Keratinocyte (primary cell): ENCODE data around the gene MAP7. TPM values are rescaled to one million over a fixed set of nuclear protein-coding genes. Genes with fewer than 3 reads are reported as not detected.

Source experiments
- DNase-seq: peaks from one replicate; pipeline ENCODE4 v3.0.0-alpha.2; 2011; ENCODE audit warnings: low read depth, missing footprints, low spot score
- FAIRE-seq: peaks from 2 replicates; lab custom pipeline; 2011; peaks lifted over from hg19 to GRCh38; lab: Jason Lieb, UNC
- H2AFZ ChIP-seq: 2 replicates; pipeline ENCODE4 v1.6.0; 2012; ENCODE audit warnings: low read length, control low read depth, inconsistent platforms; ENCODE audit not compliant: control insufficient read depth
- H3K27ac ChIP-seq: 2 replicates; pipeline ENCODE4 v1.5.1; 2011; ENCODE audit warnings: low read length; ENCODE audit not compliant: control insufficient read depth, insufficient read depth
- H3K27me3 ChIP-seq: 3 replicates; pipeline ENCODE4 v1.6.0; 2011; ENCODE audit warnings: low read length; ENCODE audit not compliant: control insufficient read depth, insufficient read depth; ENCODE audit errors: extremely low read depth
- H3K36me3 ChIP-seq, 2 experiments: 2 replicates in 1 of 2; 3 replicates in 1 of 2; pipeline ENCODE4 v1.5.1; 2011; ENCODE audit warnings: low read length in 2 of 2, mild to moderate bottlenecking in 1 of 2; ENCODE audit not compliant: control insufficient read depth in 2 of 2, insufficient read depth in 2 of 2; ENCODE audit errors: extremely low read depth in 1 of 2
- H3K4me1 ChIP-seq: 3 replicates; pipeline ENCODE4 v1.5.1; 2011; ENCODE audit warnings: low read length; ENCODE audit not compliant: control insufficient read depth, insufficient read depth; ENCODE audit errors: extremely low read depth
- H3K4me2 ChIP-seq: 3 replicates; pipeline ENCODE4 v1.6.0; 2011; ENCODE audit warnings: low read depth, low read length; ENCODE audit not compliant: control insufficient read depth, insufficient read depth; ENCODE audit errors: extremely low read depth
- H3K4me3 ChIP-seq, 3 experiments: fragments of 200-600 bp in 1 of 3; sonication (generic) in 1 of 3; 2 replicates in 2 of 3; 3 replicates in 1 of 3; pipeline ENCODE4 v1.5.1; 2011 to 2016; ENCODE audit warnings: low read length in 3 of 3, mild to moderate bottlenecking in 3 of 3, control low read depth in 2 of 3, inconsistent platforms in 1 of 3, low read depth in 1 of 3, mixed read lengths in 1 of 3, mixed run types in 1 of 3, moderate library complexity in 1 of 3; ENCODE audit not compliant: control insufficient read depth in 2 of 3, insufficient read depth in 2 of 3; ENCODE audit errors: extremely low read depth in 1 of 3
- H3K79me2 ChIP-seq: 2 replicates; pipeline ENCODE4 v1.6.0; 2012; ENCODE audit warnings: low read length; ENCODE audit not compliant: control insufficient read depth, insufficient read depth
- H3K9ac ChIP-seq: 3 replicates; pipeline ENCODE4 v1.6.0; 2011; ENCODE audit warnings: low read length; ENCODE audit not compliant: control insufficient read depth, insufficient read depth; ENCODE audit errors: extremely low read depth
- H3K9me1 ChIP-seq: 3 replicates; pipeline ENCODE4 v1.6.0; 2011; ENCODE audit warnings: low read length; ENCODE audit not compliant: control insufficient read depth, insufficient read depth; ENCODE audit errors: extremely low read depth
- H3K9me3 ChIP-seq: 2 replicates; pipeline ENCODE4 v1.5.1; 2012; ENCODE audit warnings: low read depth, low read length; ENCODE audit not compliant: control insufficient read depth
- H4K20me1 ChIP-seq: 3 replicates; pipeline ENCODE4 v1.6.0; 2011; ENCODE audit warnings: low read length; ENCODE audit not compliant: control insufficient read depth, insufficient read depth; ENCODE audit errors: extremely low read depth
- EZH2 ChIP-seq: IDR thresholded peaks from one replicate; pipeline ENCODE4 v1.6.1; 2012; ENCODE audit warnings: inconsistent platforms, mild to moderate bottlenecking, low read length, moderate library complexity
- dilution Hi-C: fragments of 300-500 bp; cut with MboI; formaldehyde crosslinking; loops from one replicate; pipeline ENCODE4 v1.7.0; 2020; ENCODE audit warnings: low sequenced_read_pairs; ENCODE audit not compliant: extremely low pct_ligation_motif_present
- polyA plus RNA-seq, 5 experiments: library from polyadenylated mRNA; depleted of rRNA in 3 of 5; stranded (reverse) in 3 of 5; stranded (forward) in 1 of 5; unstranded in 1 of 5; fragments of >200 nt; gene quantifications; 1 replicate in 1 of 5; 2 replicates in 3 of 5; 3 replicates in 1 of 5; pipeline versions ENCODE4 v1.2.1 to v1.2.3, GENCODE V29; 2011 to 2012; ENCODE audit warnings: missing spikeins in 2 of 5, low read depth in 1 of 5, low replicate concordance in 1 of 5
- TF ChIP-seq, protein P1 (sequence below), 3 experiments: IDR thresholded peaks in 1 of 3; conservative IDR thresholded peaks in 1 of 3; optimal IDR thresholded peaks in 1 of 3; 2 replicates in 2 of 3; 3 replicates in 1 of 3; pipeline versions ENCODE3 to v1.5.1; 2011; ENCODE audit warnings: low read length in 3 of 3, mild to moderate bottlenecking in 3 of 3, moderate library complexity in 2 of 3, control low read depth in 1 of 3, inconsistent platforms in 1 of 3; ENCODE audit not compliant: insufficient read depth in 2 of 3; ENCODE audit errors: extremely low read depth in 1 of 3

MAP7 gene
- polyA plus RNA-seq, 1 donor (not counting 4 experiments of a cell fraction or from before 2014, with no cell fraction given), result 11.8 TPM

GRCh38 chr6:136576821-136577220 is 26.6 kb upstream of the MAP7 start:
- H3K9ac ChIP-seq, result no peak overlapping the region
- H3K9me1 ChIP-seq, result no peaks in the 10 kb centered on the region
- DNase-seq (no peak), FAIRE-seq (no peak)
- H3K27me3 ChIP-seq, result no peaks in the 10 kb centered on the region
- H2AFZ ChIP-seq, result no peak overlapping the region
- H3K4me1 ChIP-seq, result no peaks in the 10 kb centered on the region
- no peak overlapping the region for H3K27ac ChIP-seq
- H3K36me3 ChIP-seq, result peaks cover 0 to 2% of the 10 kb centered on the region in 2 experiments
- H3K4me3 ChIP-seq, result no peak overlapping the region
- no peak for TF ChIP-seq EZH2
- TF ChIP-seq, protein P1, sequence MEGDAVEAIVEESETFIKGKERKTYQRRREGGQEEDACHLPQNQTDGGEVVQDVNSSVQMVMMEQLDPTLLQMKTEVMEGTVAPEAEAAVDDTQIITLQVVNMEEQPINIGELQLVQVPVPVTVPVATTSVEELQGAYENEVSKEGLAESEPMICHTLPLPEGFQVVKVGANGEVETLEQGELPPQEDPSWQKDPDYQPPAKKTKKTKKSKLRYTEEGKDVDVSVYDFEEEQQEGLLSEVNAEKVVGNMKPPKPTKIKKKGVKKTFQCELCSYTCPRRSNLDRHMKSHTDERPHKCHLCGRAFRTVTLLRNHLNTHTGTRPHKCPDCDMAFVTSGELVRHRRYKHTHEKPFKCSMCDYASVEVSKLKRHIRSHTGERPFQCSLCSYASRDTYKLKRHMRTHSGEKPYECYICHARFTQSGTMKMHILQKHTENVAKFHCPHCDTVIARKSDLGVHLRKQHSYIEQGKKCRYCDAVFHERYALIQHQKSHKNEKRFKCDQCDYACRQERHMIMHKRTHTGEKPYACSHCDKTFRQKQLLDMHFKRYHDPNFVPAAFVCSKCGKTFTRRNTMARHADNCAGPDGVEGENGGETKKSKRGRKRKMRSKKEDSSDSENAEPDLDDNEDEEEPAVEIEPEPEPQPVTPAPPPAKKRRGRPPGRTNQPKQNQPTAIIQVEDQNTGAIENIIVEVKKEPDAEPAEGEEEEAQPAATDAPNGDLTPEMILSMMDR (optimal IDR thresholded peaks at IDR 0.05 in 1 of 3, IDR thresholded peaks at IDR 0.05 in 1 of 3, conservative IDR thresholded peaks at IDR 0.05 in 1 of 3; ENCODE audit: extremely low read depth in 1 of 3, insufficient read depth in 2 of 3, low read length in 3 of 3), result no peak
- no peaks in the 10 kb centered on the region for H3K9me3 ChIP-seq
- dilution Hi-C loops, result no loop called here
- no peak overlapping the region for H3K4me2 ChIP-seq
- no peaks in the 10 kb centered on the region for H3K79me2 ChIP-seq
- H4K20me1 ChIP-seq, result no peaks in the 10 kb centered on the region

DNA sequence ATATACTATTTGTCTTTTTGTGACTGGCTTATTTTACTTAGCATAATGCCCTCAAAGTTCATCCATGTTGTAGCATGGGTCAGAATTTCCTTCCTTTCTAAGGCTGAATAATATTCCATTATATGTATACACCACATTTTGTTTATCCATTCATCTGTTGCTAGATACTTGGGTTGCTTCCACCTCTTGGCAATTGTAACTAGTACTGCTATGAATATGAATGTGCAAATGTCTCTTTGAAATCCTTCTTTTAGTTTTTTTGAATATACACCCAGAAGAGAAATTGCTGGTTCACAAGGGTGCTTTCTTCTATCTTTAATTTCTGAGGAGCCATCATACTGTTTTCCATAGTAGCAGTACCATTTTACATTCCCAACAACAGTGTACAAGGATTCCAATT is 21.3 kb upstream of the MAP7 start:
- no peak for FAIRE-seq
- TF ChIP-seq, protein P1 (optimal IDR thresholded peaks at IDR 0.05 in 1 of 3, IDR thresholded peaks at IDR 0.05 in 1 of 3, conservative IDR thresholded peaks at IDR 0.05 in 1 of 3; ENCODE audit: extremely low read depth in 1 of 3, insufficient read depth in 2 of 3, low read length in 3 of 3), result no peak
- TF ChIP-seq EZH2, result no peak
- H3K36me3 ChIP-seq, result no peaks in the 10 kb centered on the region

More for the DNA sequence above, 21.3 kb upstream of the MAP7 start:
- dilution Hi-C loops, result no loop called here
- no peak overlapping the region for H3K9ac ChIP-seq
- H3K4me1 ChIP-seq, result no peaks in the 10 kb centered on the region
- no peaks in the 10 kb centered on the region for H4K20me1 ChIP-seq
- no peak overlapping the region for H3K27ac ChIP-seq
- H3K4me2 ChIP-seq, result no peak overlapping the region
- DNase-seq, result no peak
- peaks cover 2% of the 10 kb centered on the region for H3K9me3 ChIP-seq
- H2AFZ ChIP-seq, result no peak overlapping the region
- H3K9me1 ChIP-seq, result no peaks in the 10 kb centered on the region
- H3K27me3 ChIP-seq, result no peaks in the 10 kb centered on the region
- no peaks in the 10 kb centered on the region for H3K79me2 ChIP-seq
- H3K4me3 ChIP-seq, result no peak overlapping the region
